ENCODE results near the gene SLC35F1.
"Not testable (repeated sequence)": the region's sequence is repeated elsewhere in the genome, so short reads cannot be mapped to it uniquely, and the experiment has no call there.

Gene SLC35F1

GRCh38 chr6:117928833-117929232 is 21.8 kb downstream of the SLC35F1 start:
- no peak for DNase-seq

- DNase-seq: no peak
Measured at GRCh38 chr6:117929501-117929900, 22.4 kb downstream of the SLC35F1 start.

GRCh38 chr6:117930645-117931044 is 23.6 kb downstream of the SLC35F1 start:
- no peak for DNase-seq

- DNase-seq: no peak
Measured at GRCh38 chr6:117932001-117932400, 24.9 kb downstream of the SLC35F1 start.

- no peak for DNase-seq
Measured at GRCh38 chr6:117932676-117933075, 25.6 kb downstream of the SLC35F1 start.

GRCh38 chr6:117933471-117933870 is 26.4 kb downstream of the SLC35F1 start:
- DNase-seq: no peak

DNA sequence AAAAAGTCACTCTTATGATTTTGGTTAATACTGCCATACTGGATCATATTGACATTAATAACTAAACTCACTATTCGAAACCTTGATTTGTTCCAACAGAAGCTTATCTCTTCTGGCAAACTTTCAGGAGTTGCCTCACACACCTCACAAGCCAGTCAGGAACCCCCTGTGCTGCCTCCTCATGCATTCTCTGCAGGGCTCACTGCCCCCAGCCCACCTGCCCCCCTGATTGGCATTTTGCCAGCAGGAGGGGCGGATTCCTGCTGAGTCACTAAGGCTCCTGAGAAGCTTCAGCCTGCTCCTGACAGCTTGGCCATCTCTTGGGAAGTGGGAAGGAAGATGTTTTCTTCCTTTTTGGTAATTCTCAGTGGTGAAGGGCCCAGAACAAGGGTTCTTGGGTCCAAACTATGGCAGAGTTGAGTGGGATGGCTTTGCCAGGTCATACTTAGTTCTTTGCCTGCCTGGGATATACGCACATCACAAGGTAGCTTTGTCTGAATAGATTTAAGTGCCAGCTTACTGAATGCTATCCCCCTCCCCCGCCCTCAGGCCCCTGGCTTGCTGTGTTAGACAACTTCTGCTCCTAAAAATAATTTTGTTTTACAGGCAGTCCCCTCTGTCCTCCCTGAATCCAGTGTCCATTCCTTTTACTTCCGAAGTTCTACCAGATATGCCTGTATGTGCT is 31.4 kb downstream of the SLC35F1 start:
- DNase-seq: no peak

DNA sequence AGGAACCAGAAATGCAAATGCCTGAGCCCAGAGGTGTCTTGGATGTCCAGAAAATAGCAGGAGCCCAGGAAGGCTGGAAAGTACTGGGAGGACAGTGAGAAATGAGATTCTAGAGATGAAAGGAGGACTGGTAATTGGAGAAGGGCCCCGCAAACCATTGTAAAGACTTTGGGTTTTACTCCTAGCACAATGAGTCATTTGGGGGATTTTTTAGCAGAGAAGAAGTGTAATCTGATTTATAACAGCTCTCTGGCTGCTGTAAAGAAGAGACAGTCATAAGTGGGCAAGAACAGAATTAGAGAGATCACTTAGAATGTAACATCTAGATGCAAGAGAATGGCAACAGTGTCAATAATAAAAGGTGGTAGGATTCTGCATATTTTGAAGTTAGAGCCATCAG is 40.2 kb downstream of the SLC35F1 start:
- no peak for DNase-seq

GRCh38 chr6:117951783-117952182 is 44.7 kb downstream of the SLC35F1 start:
- no peak for DNase-seq

- no peak for DNase-seq
Measured at GRCh38 chr6:117955684-117956256, 48.7 kb downstream of the SLC35F1 start.

DNA sequence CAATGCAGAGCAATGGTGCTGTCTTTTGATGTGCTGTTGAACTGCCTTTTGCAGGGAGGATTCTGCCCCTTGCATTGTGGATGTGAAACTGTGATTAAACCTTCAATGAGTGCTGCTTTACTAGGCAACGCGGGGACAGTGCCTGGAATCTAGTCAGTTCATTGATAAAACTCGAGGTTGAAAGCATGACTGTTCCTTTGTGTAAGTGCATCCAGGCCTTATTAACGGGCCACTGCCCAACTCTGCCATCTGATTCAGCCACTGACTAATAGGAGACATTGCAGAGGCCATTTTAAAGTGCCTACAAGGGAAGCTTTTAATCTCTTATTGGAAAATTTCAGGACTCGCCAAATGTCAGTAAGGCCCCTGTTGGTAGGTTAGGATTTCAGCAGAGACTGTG is 49.3 kb downstream of the SLC35F1 start:
- no peak for DNase-seq

DNA sequence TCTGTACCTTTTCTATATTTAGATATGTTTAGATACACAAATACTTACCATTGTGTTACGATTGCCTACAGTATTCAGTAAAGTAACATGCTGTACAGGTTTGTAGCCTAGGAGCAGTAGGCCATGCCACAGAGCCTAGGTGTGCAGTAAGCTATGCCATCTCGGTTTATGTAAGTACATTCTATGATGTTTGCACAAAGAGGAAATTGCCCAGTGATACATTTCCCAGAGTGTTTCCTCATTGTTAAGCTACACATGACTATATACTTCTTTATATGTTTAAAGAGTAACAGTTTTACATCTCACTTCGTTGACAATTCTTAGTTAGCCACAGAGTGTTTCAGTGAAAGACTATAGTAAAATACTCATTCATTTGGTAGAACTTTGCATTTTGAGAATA is 51.5 kb downstream of the SLC35F1 start:
- no peak for DNase-seq

- no peak for DNase-seq
Measured at GRCh38 chr6:117960877-117961276, 53.8 kb downstream of the SLC35F1 start.

DNA sequence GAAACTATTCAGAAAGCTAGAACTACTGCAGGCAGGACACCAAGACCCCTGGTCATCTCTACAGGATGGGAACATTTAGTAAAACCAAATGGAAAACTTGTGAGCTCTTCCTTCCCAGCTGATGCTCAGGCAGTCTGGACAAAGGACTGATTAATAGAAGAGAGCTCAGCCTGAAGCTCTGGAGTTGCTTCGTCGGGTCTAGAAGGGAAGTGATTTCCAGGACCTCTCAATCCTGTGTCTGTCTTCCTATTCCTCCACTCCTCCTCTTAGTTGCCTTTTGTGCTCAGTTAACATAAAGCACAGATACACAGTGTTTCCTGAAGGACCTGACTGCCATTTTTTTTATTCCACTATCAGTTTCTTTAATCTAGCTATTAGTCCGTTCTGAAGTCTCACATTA is 54.2 kb downstream of the SLC35F1 start:
- DNase-seq: no peak

DNA sequence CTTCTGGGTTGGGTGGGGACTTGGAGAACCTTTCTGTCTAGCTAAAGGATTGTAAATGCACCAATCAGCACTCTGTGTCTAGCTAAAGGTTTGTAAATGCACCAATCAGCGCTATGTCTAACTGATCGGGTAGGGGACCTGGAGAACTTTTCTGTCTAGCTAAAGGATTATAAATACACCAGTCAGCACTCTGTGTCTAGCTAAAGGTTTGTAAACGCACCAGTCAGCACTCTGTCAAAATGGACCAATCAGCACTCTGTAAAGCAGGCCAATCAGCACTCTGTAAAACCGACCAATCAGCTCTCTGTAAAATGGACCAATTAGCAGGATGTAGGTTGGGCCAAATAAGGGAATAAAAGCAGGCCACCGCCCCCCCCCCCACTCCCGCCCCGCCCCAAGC is 58.7 kb downstream of the SLC35F1 start:
- DNase-seq: not testable (repeated sequence)

DNA sequence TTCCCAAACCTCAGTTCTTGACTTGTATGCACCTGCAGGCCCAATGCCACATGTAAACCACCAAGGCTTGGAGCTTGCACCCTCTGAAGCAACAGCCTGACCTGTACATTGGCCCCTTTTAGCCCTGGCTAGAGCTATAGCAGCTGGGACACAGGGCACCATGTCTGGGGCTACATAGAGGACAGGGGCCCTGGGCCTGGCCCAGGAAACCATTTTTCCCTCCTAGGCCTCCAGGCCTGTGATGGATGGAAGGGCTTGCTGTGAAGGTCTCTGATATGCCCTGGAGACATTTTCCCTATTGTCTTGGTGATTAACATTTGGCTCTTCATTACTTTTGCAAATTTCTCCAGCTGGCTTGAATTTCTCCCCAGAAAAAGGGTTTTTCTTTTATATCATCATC is 64.6 kb downstream of the SLC35F1 start:
- DNase-seq: no peak

DNA sequence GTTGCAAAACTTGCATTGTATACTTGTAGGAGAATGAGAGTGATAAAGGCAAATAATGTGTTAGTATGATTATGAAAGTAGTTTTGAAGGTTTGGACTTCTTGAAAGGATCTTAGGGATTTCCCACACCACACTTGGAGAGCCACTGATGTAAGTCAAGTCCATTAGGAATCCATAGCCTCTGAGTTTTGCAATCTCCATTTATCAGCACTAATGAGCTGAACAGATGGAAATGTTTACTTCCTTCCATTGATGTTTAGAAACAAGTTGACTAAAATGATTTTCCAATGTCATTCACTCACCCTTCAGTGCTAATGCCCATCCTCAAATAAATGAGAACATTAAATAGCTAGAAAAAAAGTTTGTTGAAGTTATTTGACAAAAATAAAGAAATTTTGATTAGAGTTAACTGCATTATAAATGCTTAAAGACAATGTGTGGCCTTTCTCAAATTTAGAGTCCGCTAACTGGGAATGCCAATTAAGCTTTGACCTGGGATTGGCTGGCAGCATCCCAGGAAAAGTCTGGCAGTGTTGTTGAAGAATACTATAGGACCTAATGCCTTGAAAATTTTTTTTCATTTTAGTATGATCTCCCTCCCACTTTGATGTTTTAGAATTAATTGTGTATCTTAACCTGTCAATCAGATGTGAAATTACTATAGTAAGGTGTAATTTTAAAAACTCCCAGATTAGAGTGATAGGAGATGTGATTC is 68.0 kb downstream of the SLC35F1 start:
- DNase-seq: no peak

DNA sequence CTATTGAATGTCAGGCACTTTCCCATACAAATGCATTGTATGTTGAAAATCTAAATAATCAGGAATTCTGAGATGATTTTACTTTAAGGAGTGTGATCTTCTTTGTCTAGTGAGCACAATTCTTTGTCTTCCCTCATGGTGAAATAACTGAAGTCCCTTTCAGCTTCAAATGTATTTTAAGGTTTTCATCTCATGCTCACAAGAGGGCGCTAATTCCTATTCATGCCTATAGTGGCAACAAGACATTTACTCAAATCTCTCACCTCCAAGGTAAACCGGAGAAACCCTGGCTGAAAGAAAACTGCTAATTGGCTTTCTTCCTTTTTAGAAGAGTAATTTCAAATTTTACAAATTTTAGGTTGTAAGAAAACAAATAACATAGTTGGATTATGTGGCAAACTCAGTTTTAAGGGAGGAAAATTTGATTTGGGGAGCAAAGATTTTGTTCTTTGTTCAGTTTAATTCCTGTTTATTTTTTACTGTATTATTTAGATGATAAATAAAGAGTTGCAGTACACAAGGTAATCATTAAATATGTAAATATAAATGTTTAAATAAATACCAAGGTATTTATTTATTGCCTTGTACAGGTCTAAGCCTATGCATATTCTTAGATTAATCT is 69.1 kb downstream of the SLC35F1 start:
- no peak for DNase-seq

GRCh38 chr6:117985916-117986315 is 78.9 kb downstream of the SLC35F1 start:
- DNase-seq: no peak

GRCh38 chr6:117986396-117986795 is 79.3 kb downstream of the SLC35F1 start:
- no peak for DNase-seq

GRCh38 chr6:117989086-117989485 is 82.0 kb downstream of the SLC35F1 start:
- no peak for DNase-seq

- no peak for DNase-seq
Measured at GRCh38 chr6:117990151-117990550, 83.1 kb downstream of the SLC35F1 start.

- DNase-seq: no peak
Measured at GRCh38 chr6:117992856-117993255, 85.8 kb downstream of the SLC35F1 start.

DNA sequence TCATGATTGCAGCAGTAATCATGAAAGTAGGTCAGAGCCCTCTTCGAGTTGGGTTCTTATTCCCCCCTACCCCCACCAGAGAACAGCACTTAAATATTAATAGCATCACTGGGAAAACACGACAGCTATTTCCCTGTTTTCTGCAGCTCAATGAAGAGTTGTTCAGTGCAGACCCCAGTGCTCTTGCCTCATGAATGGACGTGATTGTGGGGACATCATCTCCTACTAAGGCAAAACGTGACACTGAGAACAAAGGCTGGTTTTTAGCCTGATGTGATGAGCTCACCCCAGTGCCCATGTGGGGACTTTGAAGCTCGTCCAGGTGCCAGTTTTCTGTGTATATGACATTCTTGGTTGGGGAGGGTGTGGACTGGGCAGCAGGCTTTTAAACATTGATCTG is 105.9 kb downstream of the SLC35F1 start:
- DNase-seq: no peak
